Measurements from ENCODE around the gene CKLF.
A peak's percentile ranks its signal among the peaks of the same experiment; 100 is the strongest.

Gene CKLF

DNA sequence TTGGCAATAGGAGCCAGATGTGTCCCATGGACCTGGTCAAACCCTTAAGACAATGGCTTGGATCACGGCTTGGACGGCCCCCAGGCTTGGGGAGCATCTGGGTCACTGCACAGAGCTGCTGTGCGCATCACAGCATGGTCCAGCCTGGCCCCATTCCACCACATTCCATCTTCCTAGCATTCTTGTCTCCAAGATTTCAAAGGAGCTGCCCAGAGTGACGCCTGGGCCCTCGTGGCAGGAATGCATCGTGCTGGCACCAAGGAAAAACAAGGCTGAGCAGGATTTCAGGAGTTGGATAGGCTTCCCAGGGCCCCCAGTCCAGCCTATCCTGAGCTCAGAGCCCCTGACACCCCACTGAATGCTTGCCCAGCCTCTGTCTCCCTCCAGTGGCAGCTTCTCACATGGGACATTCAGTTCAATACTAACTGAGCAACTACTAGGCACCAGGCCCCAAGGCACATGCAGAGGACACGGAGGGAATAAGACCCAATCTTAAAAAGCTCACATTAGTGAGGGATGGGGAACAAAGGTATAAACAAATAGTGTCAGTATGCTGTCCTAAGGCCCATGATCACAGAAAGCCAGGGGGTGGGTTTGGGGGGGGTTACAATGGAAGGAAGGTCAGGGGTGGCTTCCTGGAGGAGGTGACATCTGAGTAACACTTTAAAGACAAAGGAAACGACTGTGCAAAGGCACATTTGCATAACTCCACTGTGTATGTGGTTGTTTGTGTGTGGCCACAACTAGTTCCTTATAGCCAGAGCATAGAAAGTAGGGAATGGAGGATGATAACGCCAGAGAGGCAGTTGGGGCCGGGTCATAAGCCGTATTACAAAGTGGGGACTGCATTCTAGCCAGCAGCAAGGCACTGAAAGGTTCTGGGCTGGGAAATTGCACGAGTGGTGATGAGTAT is 36.5 kb upstream of the CKLF start:
- TF ChIP-seq, protein P1, sequence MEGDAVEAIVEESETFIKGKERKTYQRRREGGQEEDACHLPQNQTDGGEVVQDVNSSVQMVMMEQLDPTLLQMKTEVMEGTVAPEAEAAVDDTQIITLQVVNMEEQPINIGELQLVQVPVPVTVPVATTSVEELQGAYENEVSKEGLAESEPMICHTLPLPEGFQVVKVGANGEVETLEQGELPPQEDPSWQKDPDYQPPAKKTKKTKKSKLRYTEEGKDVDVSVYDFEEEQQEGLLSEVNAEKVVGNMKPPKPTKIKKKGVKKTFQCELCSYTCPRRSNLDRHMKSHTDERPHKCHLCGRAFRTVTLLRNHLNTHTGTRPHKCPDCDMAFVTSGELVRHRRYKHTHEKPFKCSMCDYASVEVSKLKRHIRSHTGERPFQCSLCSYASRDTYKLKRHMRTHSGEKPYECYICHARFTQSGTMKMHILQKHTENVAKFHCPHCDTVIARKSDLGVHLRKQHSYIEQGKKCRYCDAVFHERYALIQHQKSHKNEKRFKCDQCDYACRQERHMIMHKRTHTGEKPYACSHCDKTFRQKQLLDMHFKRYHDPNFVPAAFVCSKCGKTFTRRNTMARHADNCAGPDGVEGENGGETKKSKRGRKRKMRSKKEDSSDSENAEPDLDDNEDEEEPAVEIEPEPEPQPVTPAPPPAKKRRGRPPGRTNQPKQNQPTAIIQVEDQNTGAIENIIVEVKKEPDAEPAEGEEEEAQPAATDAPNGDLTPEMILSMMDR (IDR thresholded peaks at IDR 0.05; ENCODE audit: low read depth, low read length, missing control alignments): peak; percentile 45
- DNase-seq (ENCODE audit: low read depth): no peak
- H3K4me3 ChIP-seq (ENCODE audit: low read depth, low read length): no peak overlapping the region

DNA sequence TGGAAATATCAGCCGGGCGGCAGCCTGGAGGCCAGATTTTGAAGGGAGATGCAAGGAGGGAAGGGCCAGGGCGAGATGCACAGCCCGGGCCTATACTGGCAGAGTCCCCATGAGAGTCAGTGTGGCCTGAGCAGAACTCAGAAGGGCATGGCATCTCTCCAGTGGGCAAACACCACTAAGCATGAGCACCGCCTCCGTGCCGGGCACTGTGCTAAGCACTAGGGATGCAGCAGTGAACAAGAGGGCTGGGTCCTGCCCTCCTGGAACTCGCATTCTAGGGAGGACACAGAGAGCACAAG is 35.9 kb upstream of the CKLF start:
- H3K4me3 ChIP-seq (ENCODE audit: low read depth, low read length): no peak overlapping the region
- DNase-seq (ENCODE audit: low read depth): no peak
- TF ChIP-seq, protein P1 (IDR thresholded peaks at IDR 0.05; ENCODE audit: low read depth, low read length, missing control alignments): no peak

DNA sequence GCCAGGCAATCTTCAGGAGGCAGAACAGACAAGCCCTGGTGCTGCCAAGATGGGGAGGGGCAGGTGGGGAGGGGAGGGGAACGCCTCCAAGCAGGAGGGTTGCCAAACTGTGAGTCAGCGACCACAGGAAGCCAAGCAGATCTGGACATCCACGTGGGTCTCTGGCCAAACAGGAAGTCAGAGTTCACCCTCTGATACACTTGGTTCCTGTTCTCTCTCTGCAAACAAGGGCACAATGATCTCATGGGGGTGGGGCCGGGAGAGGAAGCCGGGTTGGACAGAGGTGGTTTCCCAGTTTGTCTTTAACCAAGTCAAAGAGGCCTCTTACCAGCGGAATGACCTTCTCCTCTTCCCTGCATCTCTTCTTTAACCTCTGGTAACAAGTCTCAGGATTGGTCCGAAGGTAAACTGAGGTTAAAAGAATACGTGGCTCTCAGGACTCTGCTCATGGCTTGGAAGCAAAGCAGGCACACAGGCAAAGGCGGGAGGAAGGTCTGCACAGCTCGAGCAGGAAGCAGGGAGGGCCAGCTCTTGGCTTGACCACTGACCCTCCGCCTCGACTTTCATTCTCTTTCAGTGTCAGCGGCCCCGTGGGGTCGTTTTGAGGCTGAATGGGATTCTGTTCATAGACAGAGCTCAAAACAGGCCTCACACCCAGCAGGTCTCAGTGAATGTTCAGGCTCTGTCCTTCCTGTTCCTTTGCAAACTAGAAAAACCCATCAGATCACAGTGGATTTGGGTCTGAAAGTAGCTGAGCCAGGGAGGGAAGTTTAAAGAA is 35.4 kb upstream of the CKLF start:
- peak; percentile 96 for DNase-seq (ENCODE audit: low read depth)
- TF ChIP-seq, protein P1 (IDR thresholded peaks at IDR 0.05; ENCODE audit: low read depth, low read length, missing control alignments): no peak
- peak overlapping the region; percentile 49 for H3K4me3 ChIP-seq (ENCODE audit: low read depth, low read length)

DNA sequence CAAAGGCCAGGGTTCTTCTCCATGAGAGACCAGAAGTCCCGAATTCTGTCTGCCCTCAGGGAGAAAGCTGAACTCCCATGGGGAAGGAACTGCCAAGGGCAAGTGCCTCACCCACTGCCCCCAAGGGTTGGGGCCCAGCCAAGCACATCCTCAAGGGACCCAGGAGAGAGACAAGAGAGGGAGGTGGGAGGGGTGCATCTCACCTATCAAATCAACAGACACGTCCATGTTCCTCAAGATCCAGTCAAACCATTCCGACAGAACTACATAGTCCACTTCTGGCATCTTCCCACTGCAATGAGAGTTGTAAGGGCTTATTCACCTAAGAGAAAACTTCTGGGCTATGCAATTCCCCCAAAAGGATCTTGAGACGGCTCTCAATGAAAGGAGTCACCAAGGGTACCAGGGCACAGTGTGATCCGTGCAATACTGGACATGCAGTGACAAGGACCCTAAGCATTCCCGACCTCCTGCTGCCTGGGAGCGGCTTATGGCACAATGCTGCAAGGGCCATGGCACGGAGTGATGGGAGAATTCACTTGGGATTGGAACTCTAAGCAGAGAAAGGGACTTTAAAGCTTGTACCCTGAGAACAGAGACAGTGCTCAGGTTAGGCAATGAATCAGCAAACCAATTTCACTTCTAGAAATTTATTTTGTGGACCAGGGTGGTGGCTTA is 34.7 kb upstream of the CKLF start:
- no peak for DNase-seq (ENCODE audit: low read depth)
- peak overlapping the region; percentile 49; the same call in 1 of the 2 replicates for H3K4me3 ChIP-seq (ENCODE audit: low read depth, low read length)
- TF ChIP-seq, protein P1 (IDR thresholded peaks at IDR 0.05; ENCODE audit: low read depth, low read length, missing control alignments): no peak

DNA sequence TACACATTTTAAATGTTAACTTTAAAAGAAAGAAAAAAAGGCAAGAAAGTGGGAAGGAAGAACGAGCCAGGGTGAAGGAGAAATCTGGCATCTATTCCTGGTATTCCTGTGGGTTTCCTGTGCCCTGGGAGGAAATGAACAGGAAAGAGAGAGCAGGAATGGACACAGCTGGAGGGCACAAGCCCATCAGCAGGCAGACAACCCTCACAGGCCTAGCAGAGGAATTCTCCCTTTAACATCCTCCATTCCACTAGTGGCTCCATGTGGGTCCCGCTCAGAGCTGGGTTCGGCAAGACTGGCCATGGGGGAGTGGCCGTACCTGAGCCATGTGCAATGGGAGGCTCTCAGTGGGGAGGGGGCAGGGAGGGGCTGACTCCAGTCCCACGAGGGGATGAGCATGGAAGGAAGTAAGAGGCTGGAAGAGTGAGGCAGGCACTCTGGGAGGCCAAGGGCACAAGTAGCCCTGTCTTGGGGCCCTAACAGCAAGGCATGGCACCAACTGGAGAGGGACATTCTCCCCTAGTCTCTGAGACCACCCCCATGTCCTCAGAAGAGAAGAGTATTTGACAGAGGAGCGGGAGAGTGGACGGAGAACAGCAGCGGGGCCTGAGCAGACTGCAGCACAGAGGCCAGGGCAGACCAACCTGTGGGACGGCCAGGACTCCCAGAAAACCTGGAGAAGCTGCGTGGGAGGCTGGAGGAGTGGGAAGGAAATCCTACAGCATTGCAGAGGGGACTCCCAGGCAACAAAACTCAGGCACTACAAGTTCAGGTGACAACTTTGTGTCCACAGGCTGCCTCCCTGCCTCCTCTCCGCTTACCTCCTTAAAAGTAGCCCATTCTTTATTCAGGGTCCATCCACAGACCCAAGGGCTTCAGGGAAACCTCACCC is 32.6 kb upstream of the CKLF start:
- TF ChIP-seq, protein P1 (IDR thresholded peaks at IDR 0.05; ENCODE audit: low read depth, low read length, missing control alignments): no peak
- DNase-seq (ENCODE audit: low read depth): no peak
- H3K4me3 ChIP-seq (ENCODE audit: low read depth, low read length): no peak overlapping the region
